Measurements from ENCODE around the gene TMEM91.
"Not testable (repeated sequence)": the region's sequence is repeated elsewhere in the genome, so short reads cannot be mapped to it uniquely, and the experiment has no call there.

Gene TMEM91

GRCh38 chr19:41353466-41354342 is 22.6 kb upstream of the TMEM91 start, which contains the start of gene TGFB1:
TSS of gene TGFB1 (minus strand) at chr19:41353922. CDS start at chr19:41353044, 878 bp downstream.
- DNase-seq = peak; percentile 88

GRCh38 chr19:41354343-41354953 is 21.9 kb upstream of the TMEM91 start:
- no peak for DNase-seq

- DNase-seq = no peak
Observed at GRCh38 chr19:41355035-41355434, 21.3 kb upstream of the TMEM91 start.

- DNase-seq = no peak
Observed at GRCh38 chr19:41355802-41356201, 20.5 kb upstream of the TMEM91 start.

DNA sequence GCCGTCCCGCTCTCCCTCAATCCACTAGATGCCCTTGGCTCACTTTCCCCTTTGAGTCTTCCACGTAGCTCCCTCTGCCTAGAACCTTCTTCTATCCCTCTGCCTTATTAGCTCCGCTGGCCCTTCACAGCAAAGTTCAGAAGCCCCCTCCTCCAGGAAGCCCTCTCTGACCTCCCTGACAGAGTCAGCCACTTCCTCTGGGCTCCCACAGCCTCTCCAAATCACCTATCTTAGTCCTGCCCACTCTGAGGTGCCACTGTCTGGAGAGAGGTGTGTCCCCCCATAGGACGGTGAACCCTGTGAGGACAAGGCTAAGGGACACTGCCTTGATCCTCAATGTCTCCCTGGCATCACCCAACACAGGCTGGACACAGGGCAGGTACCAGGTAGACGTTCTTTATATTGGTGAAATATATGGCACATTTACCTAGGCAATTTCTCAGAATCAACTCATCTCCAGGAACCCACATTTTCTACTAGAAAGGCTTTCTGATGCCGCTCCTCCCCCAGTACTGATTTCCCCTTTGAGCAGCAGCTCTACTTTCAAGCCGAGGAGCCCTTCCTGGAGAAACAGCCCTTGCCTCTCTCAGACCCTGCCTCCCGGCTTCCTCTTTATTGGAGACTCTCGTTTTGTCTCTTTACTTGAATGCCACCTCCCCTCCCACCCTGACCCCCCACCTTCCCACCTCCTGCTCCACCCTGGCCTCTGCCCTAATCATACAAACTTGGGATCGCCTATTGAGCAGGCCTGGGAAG is 19.2 kb upstream of the TMEM91 start:
- peak; percentile 46 for DNase-seq

GRCh38 chr19:41357746-41358145 is 18.6 kb upstream of the TMEM91 start:
- no peak for DNase-seq

GRCh38 chr19:41359741-41360140 is 16.6 kb upstream of the TMEM91 start:
- DNase-seq = no peak

GRCh38 chr19:41362143-41362847 is 14.0 kb upstream of the TMEM91 start:
- DNase-seq = no peak

DNA sequence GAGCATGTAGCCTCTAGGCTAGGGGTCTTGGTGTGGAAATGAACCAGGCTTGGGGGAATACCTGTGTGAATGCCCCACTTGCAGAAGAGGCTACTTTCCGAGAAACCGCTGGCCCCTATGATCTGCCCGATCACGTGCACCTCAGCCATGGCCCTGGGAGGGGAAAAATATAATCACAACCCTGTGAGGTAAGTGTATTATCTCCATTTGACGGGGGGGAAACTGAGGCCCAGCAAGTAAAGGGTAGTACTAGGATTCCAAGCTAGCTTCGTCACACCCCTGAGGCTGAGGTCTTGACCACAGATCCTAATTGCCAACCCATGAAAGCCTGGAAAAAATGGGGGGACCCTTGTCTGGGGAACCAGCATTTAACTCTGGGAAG is 13.0 kb upstream of the TMEM91 start:
- no peak for DNase-seq

DNA sequence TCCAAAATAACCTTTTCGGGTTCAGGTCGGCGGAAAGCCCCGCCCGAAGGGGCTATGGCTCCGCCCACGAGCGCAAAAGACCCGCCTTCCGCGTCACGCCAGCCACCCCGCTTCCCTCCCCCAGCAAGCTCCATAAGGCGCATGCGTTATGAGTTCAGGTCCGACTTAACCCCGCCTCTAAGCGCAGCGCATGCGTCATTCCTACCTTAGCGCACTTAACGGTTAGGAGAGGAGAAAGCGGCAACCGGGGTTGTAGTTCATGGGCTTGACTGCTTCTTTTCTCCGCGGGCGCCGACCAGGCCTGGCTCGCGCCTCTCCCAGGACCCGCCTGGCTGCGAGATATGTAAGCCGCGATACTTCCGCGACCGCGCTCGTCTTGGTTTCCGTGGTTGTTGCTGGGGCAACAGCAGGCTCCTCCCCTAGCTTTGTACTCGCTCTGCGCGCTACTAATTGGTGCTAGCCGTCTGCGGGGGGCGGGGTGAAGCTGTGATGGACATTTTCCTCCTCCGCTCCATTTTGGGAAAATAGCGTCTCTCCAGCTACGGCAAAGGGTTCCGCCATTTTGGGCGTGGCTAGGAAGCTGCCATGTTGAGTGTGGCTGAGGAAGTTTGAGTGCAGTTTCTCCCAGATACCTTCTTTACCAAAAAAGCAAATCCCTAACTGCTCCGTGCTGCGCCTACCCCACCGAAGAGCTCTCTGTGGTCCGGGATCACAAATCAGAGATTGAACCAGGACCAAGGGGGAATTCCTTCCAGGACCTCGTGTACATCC is 12.4 kb upstream of the TMEM91 start, which contains the start of gene B9D2:
Gene B9D2, minus strand, starts transcription at position 397 of the 771 bp plus-strand sequence. CDS start 630 bp downstream, outside the sequence.
- peak; percentile 99 for DNase-seq

GRCh38 chr19:41364524-41365391 is 11.6 kb upstream of the TMEM91 start:
- DNase-seq = peak; percentile 75

GRCh38 chr19:41366089-41366488 is 10.2 kb upstream of the TMEM91 start:
- DNase-seq = peak; percentile 24

DNA sequence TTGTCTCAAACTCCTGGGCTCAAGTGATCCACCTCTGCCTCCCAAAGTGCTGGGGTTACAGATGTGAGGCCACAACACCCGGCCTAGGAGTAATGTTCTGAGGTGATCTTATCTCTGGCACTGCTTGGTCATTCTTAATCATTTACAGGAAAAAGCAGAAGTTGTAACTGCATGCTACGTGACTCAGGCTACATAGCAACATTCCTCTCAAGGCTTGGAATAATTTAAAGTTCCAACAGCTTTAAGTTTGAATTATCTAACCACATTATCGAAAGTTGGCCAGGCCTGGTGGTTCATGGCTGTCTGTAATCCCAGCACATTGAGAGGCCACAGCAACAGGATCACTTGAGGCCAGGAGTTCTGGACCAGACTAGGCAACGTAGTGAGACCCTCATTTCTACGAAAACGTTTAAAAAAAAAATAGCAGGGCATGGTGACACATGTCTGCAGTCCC is 8.5 kb upstream of the TMEM91 start:
- DNase-seq = peak; percentile 83

GRCh38 chr19:41369769-41370168 is 6.6 kb upstream of the TMEM91 start:
- no peak for DNase-seq

DNA sequence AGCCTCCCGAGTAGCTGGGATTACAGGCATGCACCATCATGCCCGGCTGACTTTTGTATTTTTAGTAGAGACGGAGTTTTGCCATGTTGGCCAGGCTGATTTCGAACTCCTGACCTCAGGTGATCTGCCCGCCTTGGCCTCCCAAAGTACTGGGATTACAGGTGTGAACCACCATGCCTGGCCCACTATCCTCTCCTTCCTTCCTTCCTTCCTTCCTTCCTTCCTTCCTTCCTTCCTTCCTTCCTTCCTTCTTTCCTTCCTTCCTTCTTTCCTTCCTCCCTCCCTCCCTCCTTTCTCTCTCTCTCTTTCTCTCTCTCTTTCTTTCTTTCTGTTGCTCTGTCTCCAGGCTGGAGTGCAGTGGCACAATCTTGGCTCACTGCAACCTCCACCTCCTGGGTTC is 5.2 kb upstream of the TMEM91 start:
- not testable (repeated sequence) for DNase-seq

DNA sequence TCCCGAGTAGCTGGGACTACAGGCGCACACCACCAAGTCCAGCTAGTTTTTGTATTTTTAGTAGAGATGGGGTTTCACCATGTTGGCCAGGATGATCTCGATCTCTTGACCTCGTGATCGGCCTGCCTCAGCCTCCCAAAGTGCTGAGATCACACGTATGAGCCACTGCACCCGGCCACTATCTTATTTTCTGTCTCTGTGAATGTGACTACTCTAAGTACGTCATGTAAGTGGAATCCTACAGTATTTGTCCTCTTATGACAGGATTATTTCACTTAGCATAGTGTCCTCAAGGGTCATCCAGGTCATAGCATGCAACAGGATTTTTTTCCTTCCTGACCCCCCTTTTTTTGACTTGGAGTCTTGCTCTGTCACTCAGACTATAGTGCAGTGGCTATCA is 4.8 kb upstream of the TMEM91 start:
- no peak for DNase-seq

DNA sequence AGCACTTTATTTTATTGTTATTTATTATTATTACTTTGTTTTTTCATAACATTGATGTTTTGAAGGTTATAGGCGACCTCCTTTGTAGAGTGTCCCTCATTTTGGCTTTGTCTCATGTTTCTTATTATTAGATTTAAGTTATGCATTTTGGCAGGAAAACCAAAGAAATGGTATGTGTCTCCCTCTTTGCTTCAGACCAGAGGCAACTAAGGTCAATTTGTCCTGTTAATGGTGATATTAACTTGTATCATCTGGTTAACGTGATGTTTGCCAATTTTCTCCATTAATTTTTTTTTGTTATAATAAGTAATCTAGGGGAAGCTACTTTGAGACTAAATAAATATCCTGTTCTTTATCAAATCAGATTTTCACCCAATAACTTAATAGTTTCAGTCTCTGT is 3.8 kb upstream of the TMEM91 start:
- DNase-seq = no peak

DNA sequence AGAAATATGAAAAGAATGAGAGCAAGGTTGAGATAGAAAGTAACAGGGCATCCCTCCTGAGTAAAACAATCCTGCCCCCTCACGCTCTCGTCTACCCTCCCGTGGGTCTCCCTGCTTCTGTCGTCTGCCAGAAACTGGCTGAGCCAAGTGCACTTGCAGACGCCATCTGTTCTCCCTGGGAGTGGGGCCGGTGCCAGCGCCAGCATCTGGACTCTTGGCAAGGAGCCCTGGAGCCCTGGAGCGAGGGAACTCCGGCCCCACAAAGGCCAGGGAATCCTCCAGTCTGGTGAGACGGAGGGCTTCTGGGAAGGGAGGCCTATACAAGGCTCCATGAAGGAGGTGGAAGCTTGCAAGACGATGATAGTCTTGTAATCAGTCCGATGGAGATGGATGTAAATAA is 2.3 kb upstream of the TMEM91 start:
- no peak for DNase-seq

DNA sequence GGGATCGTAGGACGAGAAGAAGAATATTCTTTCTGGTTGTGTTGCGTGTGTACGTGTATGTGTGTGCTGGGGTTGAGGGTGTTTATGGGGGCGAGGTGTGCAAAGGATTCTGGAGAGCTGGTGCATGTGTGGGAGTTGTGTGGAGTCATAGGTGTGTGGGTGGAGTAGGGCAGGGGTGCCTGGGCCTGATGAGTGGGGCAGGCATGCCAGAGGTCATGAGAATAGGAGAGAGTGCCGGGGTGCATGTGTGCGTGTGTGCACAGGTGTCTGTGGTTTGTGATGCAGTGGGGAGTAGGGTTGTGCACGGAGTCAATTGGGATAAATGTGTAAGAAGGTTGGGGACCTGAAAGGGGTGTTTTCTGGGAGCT is 649 bp downstream of the TMEM91 start:
- DNase-seq = no peak

- DNase-seq = peak; percentile 25
Observed at GRCh38 chr19:41377977-41378709, 1.8 kb downstream of the TMEM91 start.

Measured in inflammatory macrophage treated with lipopolysaccharide for 4 hours (primary cell).